ENCODE results near the gene PTPDC1. TPM values are rescaled to one million over a fixed set of nuclear protein-coding genes. Genes with fewer than 3 reads are reported as not detected.

PTPDC1 gene
- total and polyA plus RNA-seq, 2 of the 8 experiments (the other 6 are each of a cell fraction or from before 2014, with no cell fraction given): 4.1 to 7.3 TPM

DNA sequence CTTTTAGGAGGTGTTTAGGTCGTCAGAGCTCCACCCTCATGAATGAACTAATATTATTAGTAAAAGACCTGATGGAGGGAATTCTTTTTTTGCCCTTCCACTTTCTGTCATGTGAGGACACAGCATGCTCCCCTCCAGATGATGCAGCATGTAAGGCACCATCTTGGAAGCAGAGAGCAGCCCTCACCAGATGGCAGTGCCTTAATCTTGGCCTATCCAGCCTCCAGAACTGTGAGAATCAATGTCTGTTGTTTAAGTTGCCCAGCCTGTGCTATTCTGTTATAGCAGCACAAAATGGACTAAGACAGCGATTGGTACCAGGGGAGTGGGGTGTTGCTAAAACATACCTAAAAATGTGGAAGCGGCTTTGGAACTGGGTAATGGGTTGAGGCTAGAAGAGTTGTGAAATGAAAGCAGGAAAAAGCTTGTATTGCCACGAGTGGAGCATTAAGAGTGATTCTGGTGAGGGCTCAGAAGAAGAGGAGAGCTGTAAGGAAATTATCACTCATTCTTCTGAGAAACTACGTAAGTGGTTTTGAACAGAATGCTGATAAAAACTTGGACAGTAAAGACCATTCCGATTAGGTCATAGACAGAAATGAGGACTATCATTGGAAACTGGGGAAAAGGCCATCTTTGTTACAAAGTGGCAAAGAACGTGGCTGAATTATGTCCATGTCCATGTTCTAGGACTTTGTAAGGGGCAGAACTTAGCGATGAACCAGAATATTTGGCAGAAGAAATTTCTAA is 28.6 kb downstream of the PTPDC1 start:
- Histone ChIP-seq H2AFZ (ENCODE audit: low read length) (no peak overlapping the region), H3K4me1 (replicated peaks in 1 of 4; ENCODE audit: control insufficient read depth in 3 of 4, insufficient read depth in 4 of 4, low read length in 3 of 4) (0 out of 7 replicates have a peak, but pooled peaks cover 0 to 2% (median 0%) of the 10 kb centered on the region in 4 experiments), H3K9ac (replicated peaks in 1 of 4; ENCODE audit: extremely low read depth in 1 of 4, low read depth in 3 of 4, low read length in 3 of 4) (no peak overlapping the region), H4K20me1 (replicated peaks in 1 of 2; ENCODE audit: control insufficient read depth in 1 of 2, insufficient read depth in 2 of 2, low read length in 2 of 2) (no peaks in the 10 kb centered on the region), H3K27me3 (replicated peaks in 1 of 4; ENCODE audit: control insufficient read depth in 3 of 4, extremely low read depth in 1 of 4, insufficient read depth in 3 of 4, low read length in 3 of 4) (no peaks in the 10 kb centered on the region), H2BK5ac (ENCODE audit: low read depth, low read length) (no peak overlapping the region), H4K5ac (ENCODE audit: insufficient read length, low read depth, low read length) (no peak overlapping the region), H3K4ac (replicated peaks; ENCODE audit: insufficient read length, low read depth, low read length) (no peak overlapping the region), H2BK12ac (ENCODE audit: low read depth, low read length) (no peak overlapping the region), H3K27ac (ENCODE audit: low read depth, low read length) (no peak overlapping the region), H2BK120ac (replicated peaks; ENCODE audit: low read depth, low read length) (no peak overlapping the region), H3K36me3 (ENCODE audit: control insufficient read depth in 2 of 4, insufficient read depth in 4 of 4, low read length in 3 of 4) (no peaks in the 10 kb centered on the region), H2AK5ac (ENCODE audit: low read depth, low read length) (no peak overlapping the region), H3K4me3 (ENCODE audit: extremely low read depth in 1 of 4, insufficient read depth in 2 of 4, low read depth in 3 of 4, low read length in 4 of 4) (no peak overlapping the region), H3K56ac (replicated peaks; ENCODE audit: insufficient read length, low read depth, low read length) (no peak overlapping the region), H3K79me1 (ENCODE audit: low read depth, low read length) (no peaks in the 10 kb centered on the region), H3K79me2 (ENCODE audit: control insufficient read depth in 1 of 2, insufficient read depth in 2 of 2, low read length in 2 of 2) (no peaks in the 10 kb centered on the region), H3K23ac (ENCODE audit: insufficient read length) (no peak overlapping the region), H4K91ac (replicated peaks; ENCODE audit: insufficient read length, low read length) (no peak overlapping the region), H3K23me2 (ENCODE audit: low read depth, low read length) (no peaks in the 10 kb centered on the region), H4K8ac (ENCODE audit: extremely low read depth, insufficient read depth, low read length) (no peak overlapping the region), H2BK15ac (ENCODE audit: low read length) (no peak overlapping the region), H3K18ac (ENCODE audit: extremely low read depth, low read length) (no peak overlapping the region), H3K4me2 (ENCODE audit: insufficient read depth in 1 of 2, low read depth in 2 of 2, low read length in 2 of 2) (no peak overlapping the region), H2BK20ac (ENCODE audit: low read length) (no peak overlapping the region), H3K9me3 (ENCODE audit: insufficient read depth in 2 of 2, low read depth in 1 of 2, low read length in 1 of 2) (no peaks in the 10 kb centered on the region), H3K14ac (ENCODE audit: insufficient read length) (no peak overlapping the region)
- ChIA-PET POLR2A (ENCODE audit: partially characterized antibody) (interaction anchor here (0.9 to 1.0 kb wide), 2 partner anchors 11 to 28 kb away, joined by 3 to 5 read pairs; partner anchors contain the start of gene PTPDC1), CTCF (ENCODE audit: partially characterized antibody) (no interaction called here)
- no peak for DNase-seq (ENCODE audit: low read depth in 1 of 2, low spot score in 2 of 2)
- WGBS, 2 experiments (ENCODE audit: extremely low coverage in 1 of 2, insufficient coverage in 1 of 2, insufficient read length in 1 of 2, insufficient replicate concordance in 2 of 2, low coverage in 1 of 2, low lambda C conversion rate in 2 of 2, missing lambda C conversion rate in 1 of 2): 89% methylated on average over 8 of the region's 8 CpGs; no CpG with 5 or more reads in 1 of the 2 experiments
- FAIRE-seq: no peak
- TF ChIP-seq RFX5 (IDR thresholded peaks at IDR 0.05; ENCODE audit: borderline replicate concordance, low read depth, low read length): no peak
- no peak for TF ChIP-seq KDM5A (IDR thresholded peaks at IDR 0.05; ENCODE audit: low read length)
- TF ChIP-seq BRCA1 (IDR thresholded peaks at IDR 0.05; ENCODE audit: low read depth, low read length): no peak
- no peak for TF ChIP-seq RBBP5 (IDR thresholded peaks at IDR 0.05; ENCODE audit: borderline replicate concordance, low read depth, low read length)
- TF ChIP-seq SP2 (IDR thresholded peaks at IDR 0.05; ENCODE audit: low read length): no peak
- TF ChIP-seq EP300 (IDR thresholded peaks at IDR 0.05; ENCODE audit: borderline replicate concordance in 1 of 2, low read depth in 2 of 2, low read length in 2 of 2): no peak
- no peak for TF ChIP-seq KDM1A (IDR thresholded peaks at IDR 0.05; ENCODE audit: borderline replicate concordance, low read length)
- TF ChIP-seq, protein P1, sequence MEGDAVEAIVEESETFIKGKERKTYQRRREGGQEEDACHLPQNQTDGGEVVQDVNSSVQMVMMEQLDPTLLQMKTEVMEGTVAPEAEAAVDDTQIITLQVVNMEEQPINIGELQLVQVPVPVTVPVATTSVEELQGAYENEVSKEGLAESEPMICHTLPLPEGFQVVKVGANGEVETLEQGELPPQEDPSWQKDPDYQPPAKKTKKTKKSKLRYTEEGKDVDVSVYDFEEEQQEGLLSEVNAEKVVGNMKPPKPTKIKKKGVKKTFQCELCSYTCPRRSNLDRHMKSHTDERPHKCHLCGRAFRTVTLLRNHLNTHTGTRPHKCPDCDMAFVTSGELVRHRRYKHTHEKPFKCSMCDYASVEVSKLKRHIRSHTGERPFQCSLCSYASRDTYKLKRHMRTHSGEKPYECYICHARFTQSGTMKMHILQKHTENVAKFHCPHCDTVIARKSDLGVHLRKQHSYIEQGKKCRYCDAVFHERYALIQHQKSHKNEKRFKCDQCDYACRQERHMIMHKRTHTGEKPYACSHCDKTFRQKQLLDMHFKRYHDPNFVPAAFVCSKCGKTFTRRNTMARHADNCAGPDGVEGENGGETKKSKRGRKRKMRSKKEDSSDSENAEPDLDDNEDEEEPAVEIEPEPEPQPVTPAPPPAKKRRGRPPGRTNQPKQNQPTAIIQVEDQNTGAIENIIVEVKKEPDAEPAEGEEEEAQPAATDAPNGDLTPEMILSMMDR (IDR thresholded peaks at IDR 0.05; ENCODE audit: control extremely low read depth in 1 of 3, insufficient read depth in 1 of 3, low read depth in 1 of 3, low read length in 3 of 3): no peak
- TF ChIP-seq TAF1 (IDR thresholded peaks at IDR 0.05; ENCODE audit: low read depth, low read length): no peak
- no peak for TF ChIP-seq YY1 (IDR thresholded peaks at IDR 0.05; ENCODE audit: low read depth, low read length)
- TF ChIP-seq SRF (IDR thresholded peaks at IDR 0.05; ENCODE audit: low read depth, low read length): no peak
